Activated CD8-positive, alpha-beta T cell treated with anti-CD3 and anti-CD28 coated beads for 36 hours (primary cell): ENCODE results near the gene SULT1A2. TPM values are rescaled to one million over a fixed set of nuclear protein-coding genes. Genes with fewer than 3 reads are reported as not detected.
"Not testable (repeated sequence)": the region's sequence is repeated elsewhere in the genome, so short reads cannot be mapped to it uniquely, and the experiment has no call there.

Experiments
- ATAC-seq: fragments of 200-7000 bp; cut with Tn5 transposase; one replicate; pipeline ENCODE4 v1.10.0; 2021; ENCODE audit warnings: mild to moderate bottlenecking, moderate library complexity
- CTCF ChIA-PET: fragments of 350-600 bp; sonication (Branson Sonifier 250); formaldehyde crosslinking; loops from one replicate; lab custom pipeline; 2021; ENCODE audit warnings: antibody characterized with exemption; lab: Charles Lee
- POLR2A ChIA-PET: fragments of 350-600 bp; sonication (Branson Sonifier 250); formaldehyde crosslinking; loops from one replicate; lab custom pipeline; 2021; ENCODE audit warnings: antibody characterized with exemption; lab: Charles Lee
- DNase-seq: peaks from one replicate; pipeline ENCODE4 v3.0.0-alpha.2; 2020
- H3K27ac Mint-ChIP-seq: one replicate; pipeline ENCODE4 v1.8.0; 2021; ENCODE audit warnings: mild to moderate bottlenecking, mixed read lengths
- H3K27me3 Mint-ChIP-seq: one replicate; pipeline ENCODE4 v1.8.0; 2021; ENCODE audit warnings: mixed read lengths
- H3K36me3 Mint-ChIP-seq: one replicate; pipeline ENCODE4 v1.8.0; 2021; ENCODE audit warnings: low read depth, mixed read lengths
- H3K4me1 Mint-ChIP-seq: one replicate; pipeline ENCODE4 v1.8.0; 2021; ENCODE audit warnings: low read depth, mixed read lengths
- H3K4me3 Mint-ChIP-seq: one replicate; pipeline ENCODE4 v1.8.0; 2021; ENCODE audit warnings: mild to moderate bottlenecking, moderate library complexity, mixed read lengths
- H3K9me3 Mint-ChIP-seq: one replicate; pipeline ENCODE4 v1.8.0; 2021; ENCODE audit warnings: mixed read lengths
- CTCF ChIP-seq: fragments of 200-600 bp; IDR thresholded peaks from one replicate; pipeline ENCODE4 v1.8.0; 2022; ENCODE audit warnings: antibody characterized with exemption, mild to moderate bottlenecking
- intact Hi-C: fragments of 100-400 bp; cut with micrococcal nuclease; formaldehyde crosslinking; loops from one replicate; pipeline ENCODE4 v1.10.0; 2022
- total RNA-seq, 2 experiments: library from RNA; stranded (reverse); gene quantifications; one replicate each; pipeline ENCODE4 v1.2.3, GENCODE V29; 2021

Gene SULT1A2
- total RNA-seq, 2 experiments from 2014 or later = 0.81 to 1.0 TPM

GRCh38 chr16:28546626-28547025 is 50.2 kb downstream of the SULT1A2 start:
- no peaks in the 10 kb centered on the region for H3K36me3 Mint-ChIP-seq
- ATAC-seq = no peak
- no peak overlapping the region for H3K4me3 Mint-ChIP-seq
- no peaks in the 10 kb centered on the region for H3K27me3 Mint-ChIP-seq
- no peak for DNase-seq
- CTCF ChIA-PET = no interaction called here
- peaks cover 7% of the 10 kb centered on the region for H3K4me1 Mint-ChIP-seq
- no peaks in the 10 kb centered on the region for H3K9me3 Mint-ChIP-seq
- no peak for TF ChIP-seq CTCF
- no peak overlapping the region for H3K27ac Mint-ChIP-seq
- intact Hi-C loops = no loop called here
- POLR2A ChIA-PET = no interaction called here

DNA sequence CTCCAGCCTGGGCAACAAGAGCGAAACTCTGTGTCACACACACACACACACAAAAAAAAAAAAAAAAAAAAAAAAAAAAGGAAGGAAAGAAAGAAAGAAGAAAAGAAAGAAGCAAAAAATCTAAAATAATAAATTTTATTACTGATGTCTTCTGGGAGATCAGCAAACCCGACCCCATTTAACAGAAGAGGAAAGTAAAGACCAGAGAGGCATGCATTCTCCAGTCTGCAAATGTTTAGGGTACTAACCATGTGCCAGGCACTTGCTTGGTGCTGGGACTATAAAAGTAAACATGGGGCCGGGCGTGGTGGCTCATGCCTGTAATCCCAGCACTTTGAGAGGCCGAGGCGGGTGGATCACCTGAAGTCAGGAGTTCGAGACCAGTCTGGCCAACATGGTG is 50.9 kb downstream of the SULT1A2 start:
- POLR2A ChIA-PET, H3K4me1 Mint-ChIP-seq, intact Hi-C loops, ATAC-seq, H3K27me3 Mint-ChIP-seq, DNase-seq, H3K9me3 Mint-ChIP-seq, H3K27ac Mint-ChIP-seq, H3K4me3 Mint-ChIP-seq, CTCF ChIA-PET, H3K36me3 Mint-ChIP-seq: not testable (repeated sequence)

- ChIA-PET CTCF (interaction anchor here (0.9 kb wide), 1 partner anchor 9 kb away, joined by 3 read pairs; the partner anchor contains the start of gene SGF29), POLR2A (no interaction called here)
- ATAC-seq (no peak), DNase-seq (no peak)
- Mint-ChIP-seq H3K4me1 (peaks cover 7% of the 10 kb centered on the region), H3K9me3 (no peaks in the 10 kb centered on the region), H3K27ac (no peak overlapping the region), H3K4me3 (no peak overlapping the region), H3K36me3 (no peaks in the 10 kb centered on the region), H3K27me3 (no peaks in the 10 kb centered on the region)
- intact Hi-C loops = no loop called here
- TF ChIP-seq CTCF = no peak
Observed at GRCh38 chr16:28544998-28545397, 51.9 kb downstream of the SULT1A2 start.

- POLR2A ChIA-PET = no interaction called here
- CTCF ChIA-PET = no interaction called here
- Mint-ChIP-seq H3K4me3 (no peak overlapping the region), H3K4me1 (peaks cover 3% of the 10 kb centered on the region), H3K27ac (no peak overlapping the region), H3K27me3 (no peaks in the 10 kb centered on the region), H3K9me3 (no peaks in the 10 kb centered on the region), H3K36me3 (no peaks in the 10 kb centered on the region)
- TF ChIP-seq CTCF = no peak
- no peak for ATAC-seq
- intact Hi-C loops = no loop called here
- no peak for DNase-seq
Observed at GRCh38 chr16:28543072-28543471, 53.8 kb downstream of the SULT1A2 start.

DNA sequence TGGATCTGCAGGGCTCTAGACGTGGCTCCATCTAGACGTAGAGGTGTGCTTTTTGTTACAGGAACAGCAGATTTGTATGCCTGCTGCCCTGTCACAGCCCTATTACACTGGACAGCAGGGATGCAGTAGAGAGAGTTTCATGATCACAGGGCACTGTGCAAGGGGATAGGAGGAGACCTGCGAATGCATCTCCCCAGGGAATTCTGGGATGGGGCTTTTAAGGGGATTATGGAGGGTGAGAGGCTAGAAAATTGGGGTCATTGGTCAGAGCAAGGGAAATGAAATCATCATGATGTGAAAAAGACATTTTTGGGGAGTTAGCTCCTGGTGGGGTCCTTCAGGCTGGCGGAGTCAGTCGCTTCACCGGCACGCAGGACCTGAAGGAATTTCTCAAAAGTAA is 54.2 kb downstream of the SULT1A2 start:
- Mint-ChIP-seq H3K27ac (no peak overlapping the region), H3K27me3 (no peaks in the 10 kb centered on the region), H3K9me3 (no peaks in the 10 kb centered on the region), H3K4me3 (no peak overlapping the region), H3K4me1 (peaks cover 3% of the 10 kb centered on the region), H3K36me3 (no peaks in the 10 kb centered on the region)
- intact Hi-C loops = no loop called here
- ATAC-seq (no peak), DNase-seq (no peak)
- ChIA-PET POLR2A (no interaction called here), CTCF (interaction anchor here (1.2 kb wide), 1 partner anchor 9 kb away, joined by 3 read pairs; no protein-coding TSS in a partner anchor)
- TF ChIP-seq CTCF = no peak

Other genes with a start within 250 kb of the SULT1A2 start
- under 1 TPM in 1 of 2 experiments, not detected in 1; 0.52 TPM for gene NPIPB6, start 233.5 kb downstream of the SULT1A2 start, total RNA-seq
- 10 to 100 TPM; 25.0 to 56.5 TPM for gene EIF3CL, start 193.2 kb downstream of the SULT1A2 start, total RNA-seq
- gene NPIPB7, start 124.7 kb downstream of the SULT1A2 start, total RNA-seq = not detected
- 10 to 100 TPM; 24.2 to 30.2 TPM for gene CLN3, start 105.0 kb downstream of the SULT1A2 start, total RNA-seq
- 1 to 10 TPM; 5.5 TPM for gene APOBR, start 102.4 kb downstream of the SULT1A2 start, total RNA-seq
- not detected for gene IL27, start 90.2 kb downstream of the SULT1A2 start, total RNA-seq
- gene NUPR1, start 58.1 kb downstream of the SULT1A2 start, total RNA-seq = not detected
- gene SGF29, start 43.1 kb downstream of the SULT1A2 start, total RNA-seq = 10 to 100 TPM; 25.0 TPM
- gene SULT1A1, start 13.0 kb upstream of the SULT1A2 start, total RNA-seq = 10 to 100 TPM; 15.6 to 17.4 TPM
- gene NPIPB8, start 41.0 kb upstream of the SULT1A2 start, total RNA-seq = not detected
- 100 to 1,000 TPM; 837 to 851 TPM for gene EIF3C, start 114.4 kb upstream of the SULT1A2 start, total RNA-seq
- 1 to 10 TPM; 3.8 TPM for gene NPIPB9, start 154.7 kb upstream of the SULT1A2 start, total RNA-seq
- 100 to 1,000 TPM; 322 to 333 TPM for gene ATXN2L, start 225.9 kb upstream of the SULT1A2 start, total RNA-seq
- gene TUFM, start 249.3 kb upstream of the SULT1A2 start, total RNA-seq = 100 to 1,000 TPM; 309 to 323 TPM